HG02678 (cell line): ENCODE measurements around the gene HSD11B1.

Experiments
- ATAC-seq: cut with Tn5 transposase; IDR thresholded peaks from one replicate; pipeline ENCODE4 v1.9.1; 2021; ENCODE audit warnings: mild to moderate bottlenecking, moderate library complexity; ENCODE audit not compliant: unreplicated experiment

The HSD11B1 gene

DNA sequence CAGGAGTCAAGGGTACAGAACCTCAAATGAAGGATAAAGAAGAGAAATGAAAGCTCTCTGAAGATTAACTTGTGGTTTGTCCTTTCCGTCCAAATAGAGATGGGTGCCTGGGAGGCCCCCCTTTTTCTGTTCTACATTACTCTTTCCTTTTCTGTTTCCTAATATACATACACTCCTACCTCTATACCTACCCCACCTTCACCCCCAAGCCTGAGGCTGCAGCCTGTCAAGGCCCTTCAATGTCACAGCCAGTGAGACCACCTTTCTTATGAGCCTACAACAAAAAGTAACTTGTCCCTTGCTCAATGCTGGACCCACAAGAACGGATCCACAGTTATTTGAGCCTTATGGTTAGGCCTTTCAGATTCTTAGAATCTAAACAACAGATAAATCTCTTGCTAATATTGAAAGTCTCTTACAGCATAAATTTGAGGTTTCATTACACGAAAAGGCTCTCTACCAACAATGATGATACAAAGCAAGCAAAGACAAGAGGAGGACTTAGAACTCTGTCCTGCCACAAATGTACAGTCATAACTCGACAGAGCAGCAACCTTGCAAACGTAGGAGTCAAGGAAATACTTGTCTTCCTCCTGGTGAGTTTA, 47.1 kb downstream of the HSD11B1 start:
- peak; percentile 43 for ATAC-seq

- no peak for ATAC-seq
Measured at GRCh38 chr1:209752890-209753289, 48.2 kb downstream of the HSD11B1 start.

GRCh38 chr1:209755256-209755655, 50.6 kb downstream of the HSD11B1 start:
- no peak for ATAC-seq

DNA sequence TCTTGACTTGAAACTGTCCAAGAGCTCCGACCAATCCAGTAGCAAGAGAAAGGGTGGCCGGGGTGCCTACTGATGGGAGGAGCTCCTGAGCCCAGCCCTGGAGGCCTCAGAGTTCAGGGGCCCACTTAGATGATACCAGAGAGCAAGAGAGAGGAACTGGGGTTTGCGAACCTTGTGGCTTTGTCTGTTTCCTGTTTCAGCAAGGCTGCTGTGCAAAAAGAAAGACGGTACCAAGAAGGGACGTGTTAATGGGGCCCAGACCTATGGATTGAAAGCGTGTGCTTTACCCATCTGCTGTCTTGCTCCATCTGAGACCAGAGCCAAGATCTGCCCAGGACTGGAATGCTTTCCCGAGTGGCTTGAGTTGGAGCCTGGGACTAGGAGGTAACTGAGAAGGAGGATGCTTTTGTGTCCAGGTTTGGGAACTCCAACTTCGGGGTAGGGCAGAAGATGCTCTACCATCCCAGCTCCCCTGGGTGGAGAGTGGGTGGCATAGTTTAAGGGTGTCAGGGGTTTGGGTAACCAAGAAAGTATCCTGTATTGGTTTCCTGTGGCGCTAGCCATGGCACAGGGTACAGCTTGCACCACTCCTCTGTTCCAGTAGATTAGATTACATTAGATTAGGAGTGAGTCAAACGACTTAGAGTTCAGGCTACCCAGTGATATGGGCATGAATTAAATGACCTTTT, 51.4 kb downstream of the HSD11B1 start, which contains the start of gene TRAF3IP3:
Gene TRAF3IP3, plus strand, starts transcription at position 128 of the 689 bp plus-strand sequence. CDS start 3,987 bp downstream, outside the sequence.
- ATAC-seq: peak; percentile 74

- peak; percentile 21 for ATAC-seq
Measured at GRCh38 chr1:209756615-209757445, 52.2 kb downstream of the HSD11B1 start.

- no peak for ATAC-seq
Measured at GRCh38 chr1:209758400-209758799, 53.8 kb downstream of the HSD11B1 start.

DNA sequence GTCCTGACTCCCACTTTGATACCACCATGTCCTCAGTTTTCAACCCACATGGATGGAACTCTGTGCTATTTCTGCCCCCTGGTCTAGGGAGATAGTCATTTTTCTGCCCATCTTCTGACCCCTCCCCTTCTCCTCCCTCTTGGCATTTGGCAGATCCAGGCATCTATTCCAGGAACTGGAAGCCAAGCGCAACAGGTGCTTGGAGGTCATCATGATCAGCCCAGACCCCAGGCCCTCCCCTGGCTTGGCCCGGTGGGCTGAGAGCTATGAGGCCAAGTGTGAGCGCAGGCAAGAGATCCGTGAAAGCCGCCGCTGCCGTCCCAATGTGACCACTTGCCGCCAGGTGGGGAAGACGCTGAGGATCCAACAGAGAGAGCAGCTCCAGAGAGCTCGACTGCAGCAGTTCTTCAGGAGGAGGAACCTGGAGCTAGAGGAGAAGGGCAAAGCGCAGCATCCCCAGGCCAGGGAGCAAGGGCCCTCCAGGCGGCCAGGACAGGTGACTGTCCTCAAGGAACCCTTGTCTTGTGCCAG, 55.2 kb downstream of the HSD11B1 start:
- ATAC-seq: no peak

DNA sequence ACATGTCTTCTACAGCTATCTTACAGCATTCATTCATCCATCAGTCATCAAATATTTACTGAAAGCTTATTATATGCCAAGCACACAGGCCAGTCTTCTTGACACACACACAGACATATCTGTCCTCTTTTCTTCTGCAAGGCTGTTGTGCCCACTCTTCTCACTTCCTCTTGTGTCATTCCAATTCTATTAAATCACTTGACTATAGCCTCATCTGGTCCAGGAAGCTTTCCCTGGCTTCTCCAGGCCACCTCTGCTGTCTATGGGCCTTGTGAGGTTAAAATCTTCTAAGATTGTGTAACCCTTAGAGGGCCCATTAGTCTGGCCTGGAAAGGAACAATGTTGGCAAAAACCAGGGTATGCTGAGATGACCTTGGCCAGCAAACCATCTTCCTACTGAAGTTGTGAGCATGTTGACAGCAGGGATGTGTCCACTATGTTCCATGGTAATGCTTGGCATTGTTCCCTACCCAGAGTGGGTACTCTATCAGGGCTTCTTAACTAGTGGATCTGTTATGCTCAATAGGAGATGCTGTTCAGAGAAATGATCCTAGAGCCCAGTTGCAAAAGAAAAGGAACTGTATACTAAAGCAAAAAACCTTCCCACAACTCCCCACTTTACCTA, 56.5 kb downstream of the HSD11B1 start:
- no peak for ATAC-seq

DNA sequence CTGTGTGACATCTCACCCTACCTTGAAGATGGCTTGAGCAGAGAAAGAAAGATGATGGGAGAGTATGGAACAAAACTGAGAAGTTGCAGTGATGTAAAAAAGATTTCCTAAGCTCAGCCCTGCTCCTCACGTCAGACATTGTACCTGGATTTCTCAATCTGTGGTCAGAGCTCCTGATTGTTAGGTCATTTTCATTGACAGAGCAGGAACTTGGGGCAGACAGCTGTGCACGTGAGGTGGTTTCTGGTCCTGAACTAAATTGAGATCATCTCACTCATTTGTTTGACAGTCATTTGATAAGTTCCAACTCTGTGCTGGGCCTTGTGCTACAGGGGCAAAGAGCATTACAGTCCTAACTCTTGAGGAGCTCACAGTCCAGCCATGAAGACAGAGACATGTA, 61.4 kb downstream of the HSD11B1 start:
- ATAC-seq: no peak

- ATAC-seq: no peak
Measured at GRCh38 chr1:209767096-209767495, 62.5 kb downstream of the HSD11B1 start.

- no peak for ATAC-seq
Measured at GRCh38 chr1:209767706-209768105, 63.1 kb downstream of the HSD11B1 start.

DNA sequence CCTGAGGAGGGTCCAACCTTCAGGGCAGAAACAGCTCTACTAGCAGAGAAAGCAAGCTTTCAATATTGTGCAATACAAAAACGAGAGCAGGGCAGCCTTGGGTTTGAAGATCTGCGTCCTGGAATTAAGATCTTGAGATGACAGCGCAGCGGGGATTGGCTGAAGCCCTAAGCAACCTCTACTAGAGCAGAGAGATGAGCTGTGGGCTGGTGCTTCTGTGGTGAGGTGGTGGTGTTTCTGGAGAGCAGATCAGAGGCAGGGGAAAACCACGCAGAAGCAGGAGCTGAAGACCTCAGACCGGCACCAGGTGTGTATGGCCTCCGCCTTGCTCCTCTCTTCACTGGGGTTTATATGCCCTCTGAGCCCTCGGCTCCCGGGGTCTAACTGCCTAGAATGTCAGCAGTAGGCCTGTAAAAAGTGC, 63.7 kb downstream of the HSD11B1 start:
- peak; percentile 85 for ATAC-seq

- peak; percentile 69 for ATAC-seq
Measured at GRCh38 chr1:209769171-209769904, 64.7 kb downstream of the HSD11B1 start.

DNA sequence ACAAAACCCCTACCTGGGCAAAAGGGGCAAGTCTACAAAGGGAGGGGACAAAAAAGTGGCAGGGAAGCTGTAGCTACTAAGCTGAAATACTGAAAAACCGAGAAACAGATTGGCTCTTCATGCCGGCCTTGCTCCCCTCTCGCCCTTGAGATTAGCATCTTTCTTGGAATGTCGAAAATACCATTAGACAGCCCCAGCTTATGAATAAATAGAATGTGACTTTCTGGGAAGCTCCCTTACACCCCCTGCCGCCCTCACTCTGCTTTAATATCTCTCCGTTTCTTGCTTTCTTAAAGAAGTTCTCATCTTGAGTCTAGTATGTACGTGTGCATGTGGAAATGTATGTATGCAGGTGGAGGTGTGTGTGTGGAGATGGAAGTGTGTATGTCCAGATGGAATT, 65.3 kb downstream of the HSD11B1 start:
- ATAC-seq: no peak

DNA sequence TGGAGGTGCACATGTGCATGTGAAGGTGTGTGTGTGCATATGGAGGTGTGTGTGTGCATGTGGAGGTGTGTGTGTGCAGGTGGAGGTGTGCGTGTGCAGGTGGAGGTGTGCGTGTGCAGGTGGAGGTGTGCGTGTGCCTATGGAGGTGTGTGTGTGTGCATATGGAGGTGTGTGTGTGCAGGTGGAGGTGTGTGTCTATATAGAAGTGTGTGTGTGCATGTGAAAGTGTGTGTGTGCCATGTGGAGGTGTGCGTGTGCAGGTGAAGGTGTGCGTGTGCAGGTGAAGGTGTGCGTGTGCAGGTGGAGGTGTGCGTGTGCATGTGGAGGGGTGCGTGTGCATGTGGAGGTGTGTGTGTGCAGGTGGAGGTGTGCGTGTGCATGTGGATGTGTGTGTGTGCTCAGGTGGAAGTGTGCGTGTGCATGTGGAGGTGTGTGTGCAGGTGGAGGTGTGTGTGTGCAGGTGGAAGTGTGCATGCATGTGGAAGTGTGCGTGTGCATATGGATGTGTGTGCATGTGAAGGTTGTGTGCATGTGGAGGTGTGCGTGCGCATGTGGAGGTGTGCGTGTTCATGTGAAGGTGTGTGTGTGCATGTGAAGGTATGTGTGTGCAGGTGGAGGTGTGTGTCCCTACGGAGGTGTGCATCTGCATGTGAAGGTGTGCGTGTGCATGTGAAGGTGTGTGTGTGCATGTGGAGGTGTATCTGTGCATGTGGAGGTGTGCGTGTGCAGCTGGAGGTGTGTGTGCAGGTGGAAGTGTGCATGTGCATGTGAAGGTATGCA, 66.2 kb downstream of the HSD11B1 start:
- no peak for ATAC-seq

DNA sequence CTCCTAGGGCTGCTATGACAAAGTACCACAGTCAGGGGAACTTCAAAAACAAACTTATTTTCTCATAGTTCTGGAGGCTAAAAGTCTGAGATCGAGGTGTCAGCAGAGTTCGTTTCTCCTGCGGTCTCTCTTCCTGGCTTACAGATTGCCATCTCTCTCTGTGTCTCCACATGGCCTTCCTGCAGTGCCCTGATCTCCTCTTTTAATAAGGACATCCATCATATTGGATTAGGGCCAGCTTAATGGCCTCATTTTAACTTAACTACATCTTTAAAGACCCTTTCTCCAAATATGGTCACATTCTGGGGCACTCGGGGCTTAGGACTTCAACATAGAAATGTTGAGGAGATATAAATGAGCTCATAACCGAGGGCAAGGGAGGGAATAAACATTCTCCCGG, 67.5 kb downstream of the HSD11B1 start:
- ATAC-seq: no peak

DNA sequence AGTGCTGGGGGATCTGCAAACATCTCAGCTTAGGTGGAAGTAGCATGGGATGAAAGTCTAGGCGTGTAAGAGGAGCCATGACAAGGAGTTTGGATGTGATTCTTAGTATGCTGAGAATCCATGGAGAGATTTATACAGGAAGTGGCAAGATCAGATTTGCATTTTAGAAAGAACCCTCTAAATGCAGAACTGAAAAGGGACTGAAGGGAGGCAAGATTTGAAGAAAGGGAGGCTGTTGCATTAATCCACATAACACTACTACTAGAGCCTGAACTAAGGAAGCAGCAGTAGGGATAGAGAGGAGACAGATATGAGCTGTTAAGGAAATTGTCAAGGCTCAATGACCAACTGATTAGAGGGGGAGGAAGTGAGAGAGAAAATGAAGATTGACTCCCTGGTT, 69.9 kb downstream of the HSD11B1 start:
- ATAC-seq: no peak

DNA sequence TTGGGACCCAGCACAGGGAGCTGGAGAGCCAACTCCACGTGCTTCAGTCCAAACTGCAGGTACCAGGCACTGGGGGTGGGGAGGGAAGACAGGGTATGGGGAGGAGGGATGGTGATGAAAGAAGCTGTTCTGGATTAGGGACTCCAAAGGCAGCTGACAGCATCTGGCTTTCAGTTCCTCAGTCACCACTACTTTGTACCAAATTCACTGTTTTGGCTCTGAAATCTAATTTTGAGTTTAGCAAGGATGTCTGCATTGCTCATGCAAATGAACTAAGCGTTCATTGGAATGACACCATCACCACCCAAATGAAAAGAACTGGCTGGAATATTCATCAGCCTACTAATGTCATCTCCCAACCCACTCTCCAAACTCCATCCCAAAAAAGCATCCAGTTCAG, 71.0 kb downstream of the HSD11B1 start:
- no peak for ATAC-seq

DNA sequence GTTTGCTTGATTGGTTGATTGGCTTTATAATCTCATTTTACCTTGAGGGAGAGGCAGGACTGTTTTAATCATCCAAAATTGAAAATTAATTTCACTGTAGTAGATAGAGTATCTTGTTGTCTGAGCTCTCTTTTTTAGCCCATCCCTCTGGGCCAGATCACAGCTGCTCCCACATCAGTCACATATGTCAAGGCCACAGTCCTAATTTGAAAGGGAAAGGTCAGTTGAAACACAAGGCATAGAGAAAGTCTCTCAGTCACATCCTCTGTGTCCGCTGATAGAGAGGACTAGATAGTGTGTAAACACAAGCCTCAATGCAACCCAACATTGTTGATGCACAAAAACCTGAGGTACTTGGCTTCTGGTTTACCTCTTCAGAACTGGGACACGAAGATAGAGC, 72.9 kb downstream of the HSD11B1 start:
- ATAC-seq: no peak

DNA sequence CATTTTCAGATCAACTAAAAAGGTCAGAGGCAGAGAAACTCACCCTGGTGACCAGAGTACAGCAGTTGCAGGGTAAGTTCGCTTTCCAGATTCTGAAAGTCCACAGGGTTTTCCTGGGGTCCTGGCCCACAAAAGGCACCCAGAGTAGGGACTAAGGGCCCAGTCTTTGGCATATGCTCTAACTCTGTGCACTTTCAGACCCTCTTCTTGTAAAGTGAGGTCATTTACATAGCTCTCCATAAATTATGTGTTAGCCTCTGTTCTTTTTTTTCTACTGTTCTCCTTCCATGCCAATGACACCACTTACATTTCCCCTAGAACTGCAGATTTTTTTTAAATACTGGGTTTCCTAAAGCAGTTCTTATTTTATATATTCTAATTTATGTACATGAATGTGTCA, 73.5 kb downstream of the HSD11B1 start:
- ATAC-seq: no peak
